IgD-negative memory B cell (primary cell): ENCODE data around the gene BLID. TPM values are rescaled to one million over a fixed set of nuclear protein-coding genes. Genes with fewer than 3 reads are reported as not detected.

Experiments used
- H3K27ac Mint-ChIP-seq, 3 donors: one replicate each; pipeline ENCODE4 v1.8.0; 2020 to 2022; ENCODE audit warnings: mild to moderate bottlenecking in 3 of 3, mixed read lengths in 3 of 3, moderate library complexity in 1 of 3
- H3K27me3 Mint-ChIP-seq: one replicate; pipeline ENCODE4 v1.8.0; 2021; ENCODE audit warnings: mixed read lengths
- H3K36me3 Mint-ChIP-seq: one replicate; pipeline ENCODE4 v1.8.0; 2020; ENCODE audit warnings: mild to moderate bottlenecking, mixed read lengths
- H3K4me1 Mint-ChIP-seq, 3 donors: one replicate each; pipeline ENCODE4 v1.8.0; 2020 to 2022; ENCODE audit warnings: mixed read lengths in 3 of 3, mild to moderate bottlenecking in 1 of 3
- H3K4me3 Mint-ChIP-seq, 4 donors: one replicate each; pipeline ENCODE4 v1.8.0; 2020 to 2022; ENCODE audit warnings: mild to moderate bottlenecking in 4 of 4, mixed read lengths in 4 of 4, moderate library complexity in 3 of 4
- H3K9me3 Mint-ChIP-seq, 3 donors: one replicate each; pipeline ENCODE4 v1.8.0; 2020 to 2021; ENCODE audit warnings: mixed read lengths in 3 of 3, mild to moderate bottlenecking in 1 of 3
- polyA plus RNA-seq: library from polyadenylated mRNA; unstranded; fragments of 300-500 nt; fragmentation: Illumina TruSeq; gene quantifications from one replicate; pipeline ENCODE4 v1.2.3, GENCODE V29; 2021

The BLID gene
- polyA plus RNA-seq, 1 donor from 2014 or later, result not detected

- Mint-ChIP-seq H3K4me1 (no peaks in the 10 kb centered on the region), H3K9me3 (no peaks in the 10 kb centered on the region), H3K27ac (no peak overlapping the region), H3K4me3 (no peak overlapping the region), H3K27me3 (peaks cover 10% of the 10 kb centered on the region), H3K36me3 (no peaks in the 10 kb centered on the region)
These were observed 22.2 kb downstream of the BLID start for GRCh38 chr11:122093731-122094275.

GRCh38 chr11:122091835-122092234 lies 24.2 kb downstream of the BLID start:
- no peak overlapping the region for H3K27ac Mint-ChIP-seq
- peaks cover 0 to 2% (median 0%) of the 10 kb centered on the region in 3 donors for H3K4me1 Mint-ChIP-seq
- H3K9me3 Mint-ChIP-seq, result peaks cover 0 to 2% (median 0%) of the 10 kb centered on the region in 3 donors

DNA sequence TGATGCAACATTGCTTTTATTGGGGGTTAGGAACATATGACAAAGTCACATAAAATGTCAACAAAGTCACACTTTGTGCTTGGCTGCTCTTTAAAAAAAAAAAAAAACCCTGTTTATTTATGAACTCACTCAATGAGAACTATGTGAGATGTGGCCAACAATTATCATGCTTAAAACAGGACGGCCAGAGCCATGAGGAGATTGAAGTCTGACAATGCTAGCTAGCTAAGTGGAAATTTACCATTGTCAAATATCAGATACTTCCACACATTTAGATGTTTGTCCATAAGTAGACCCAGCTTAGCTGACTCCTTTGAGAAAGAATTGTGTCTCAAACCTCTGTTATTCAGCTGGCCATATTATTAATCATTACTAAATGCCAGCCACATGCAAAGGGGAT lies 26.9 kb downstream of the BLID start:
- Mint-ChIP-seq H3K9me3 (peaks cover 0 to 5% (median 0%) of the 10 kb centered on the region in 3 donors), H3K27ac (no peak overlapping the region), H3K4me3 (no peak overlapping the region), H3K36me3 (no peaks in the 10 kb centered on the region), H3K4me1 (peaks cover 0 to 2% (median 0%) of the 10 kb centered on the region in 3 donors), H3K27me3 (peaks cover 1% of the 10 kb centered on the region)

More at GRCh38 chr11:122091835-122092234, 24.2 kb downstream of the BLID start:
- Mint-ChIP-seq H3K27me3 (peaks cover 1% of the 10 kb centered on the region), H3K4me3 (no peak overlapping the region), H3K36me3 (no peaks in the 10 kb centered on the region)

DNA sequence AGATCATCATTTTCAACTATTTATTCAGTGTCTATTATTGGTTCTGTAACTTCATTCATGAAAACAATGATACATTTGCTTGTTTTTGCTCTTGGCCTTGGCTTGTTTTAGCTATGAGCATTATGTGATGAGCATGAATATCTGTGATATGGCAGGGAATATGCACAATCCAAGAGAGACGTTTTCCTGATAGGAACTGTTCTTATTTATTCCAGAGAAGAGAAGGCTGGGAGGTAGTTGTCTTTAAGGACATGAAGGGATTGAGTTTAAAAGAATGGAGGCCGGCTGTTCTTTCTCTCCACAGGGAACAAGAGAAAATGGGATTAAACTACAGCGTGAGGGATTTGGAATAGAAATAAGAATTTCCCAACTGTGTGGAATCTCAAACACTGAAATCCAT lies 30.3 kb downstream of the BLID start:
- Mint-ChIP-seq H3K27ac (no peak overlapping the region), H3K4me3 (no peak overlapping the region), H3K4me1 (peaks cover 0 to 2% (median 0%) of the 10 kb centered on the region in 3 donors), H3K27me3 (peaks cover 1% of the 10 kb centered on the region), H3K36me3 (no peaks in the 10 kb centered on the region), H3K9me3 (peaks cover 0 to 7% (median 4%) of the 10 kb centered on the region in 3 donors)

GRCh38 chr11:122085264-122085663 lies 30.8 kb downstream of the BLID start:
- Mint-ChIP-seq H3K9me3 (peaks cover 0 to 7% (median 4%) of the 10 kb centered on the region in 3 donors), H3K27ac (no peak overlapping the region)

GRCh38 chr11:122082205-122082604 lies 33.8 kb downstream of the BLID start:
- H3K36me3 Mint-ChIP-seq, result no peaks in the 10 kb centered on the region
- H3K9me3 Mint-ChIP-seq, result peaks cover 0 to 5% (median 4%) of the 10 kb centered on the region in 3 donors
- H3K27ac Mint-ChIP-seq, result no peak overlapping the region
- H3K4me1 Mint-ChIP-seq, result no peaks in the 10 kb centered on the region
- no peak overlapping the region for H3K4me3 Mint-ChIP-seq
- H3K27me3 Mint-ChIP-seq, result no peaks in the 10 kb centered on the region

More at GRCh38 chr11:122085264-122085663, 30.8 kb downstream of the BLID start:
- Mint-ChIP-seq H3K36me3 (no peaks in the 10 kb centered on the region), H3K27me3 (peaks cover 1% of the 10 kb centered on the region), H3K4me1 (peaks cover 0 to 2% (median 0%) of the 10 kb centered on the region in 3 donors), H3K4me3 (no peak overlapping the region)

- Mint-ChIP-seq H3K4me3 (no peak overlapping the region), H3K27me3 (no peaks in the 10 kb centered on the region)
These were observed 34.9 kb downstream of the BLID start for GRCh38 chr11:122081073-122081472.

GRCh38 chr11:122077459-122077858 lies 38.6 kb downstream of the BLID start:
- Mint-ChIP-seq H3K27me3 (no peaks in the 10 kb centered on the region), H3K36me3 (no peaks in the 10 kb centered on the region), H3K4me1 (no peaks in the 10 kb centered on the region), H3K9me3 (no peaks in the 10 kb centered on the region), H3K27ac (no peak overlapping the region), H3K4me3 (no peak overlapping the region)

More at GRCh38 chr11:122081073-122081472, 34.9 kb downstream of the BLID start:
- H3K4me1 Mint-ChIP-seq, result no peaks in the 10 kb centered on the region
- H3K36me3 Mint-ChIP-seq, result no peaks in the 10 kb centered on the region
- peaks cover 0 to 5% (median 4%) of the 10 kb centered on the region in 3 donors for H3K9me3 Mint-ChIP-seq
- no peak overlapping the region for H3K27ac Mint-ChIP-seq

GRCh38 chr11:122076512-122077120 lies 39.4 kb downstream of the BLID start:
- Mint-ChIP-seq H3K4me1 (no peaks in the 10 kb centered on the region), H3K27ac (no peak overlapping the region)

GRCh38 chr11:122075016-122075415 lies 41.0 kb downstream of the BLID start:
- H3K36me3 Mint-ChIP-seq, result no peaks in the 10 kb centered on the region
- no peak overlapping the region for H3K27ac Mint-ChIP-seq
- no peak overlapping the region for H3K4me3 Mint-ChIP-seq
- H3K9me3 Mint-ChIP-seq, result no peaks in the 10 kb centered on the region
- H3K27me3 Mint-ChIP-seq, result no peaks in the 10 kb centered on the region
- no peaks in the 10 kb centered on the region for H3K4me1 Mint-ChIP-seq

More at GRCh38 chr11:122076512-122077120, 39.4 kb downstream of the BLID start:
- Mint-ChIP-seq H3K9me3 (no peaks in the 10 kb centered on the region), H3K36me3 (no peaks in the 10 kb centered on the region), H3K4me3 (no peak overlapping the region), H3K27me3 (no peaks in the 10 kb centered on the region)

DNA sequence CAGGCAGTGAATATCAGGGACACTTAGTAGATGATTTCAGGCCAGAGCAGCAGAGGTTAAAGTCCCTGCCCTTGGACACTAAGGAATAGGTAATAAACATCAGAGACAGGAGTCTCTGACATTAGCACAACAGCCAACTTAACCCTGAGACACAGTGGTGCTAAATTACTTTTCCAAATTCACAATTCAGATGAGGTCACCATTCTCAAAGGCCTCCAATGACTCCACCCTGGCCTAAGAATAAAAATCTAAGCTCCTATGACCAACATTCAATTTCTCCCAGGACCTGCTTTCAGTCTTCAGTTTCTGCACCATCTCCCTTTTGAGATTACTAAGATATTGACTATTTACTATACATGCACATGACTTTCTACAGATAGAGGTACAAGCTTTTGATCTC lies 42.0 kb downstream of the BLID start:
- Mint-ChIP-seq H3K27me3 (peaks cover 3% of the 10 kb centered on the region), H3K9me3 (no peaks in the 10 kb centered on the region), H3K36me3 (no peaks in the 10 kb centered on the region), H3K4me1 (no peaks in the 10 kb centered on the region), H3K4me3 (no peak overlapping the region), H3K27ac (no peak overlapping the region)

GRCh38 chr11:122071709-122072202 lies 44.3 kb downstream of the BLID start:
- no peak overlapping the region for H3K27ac Mint-ChIP-seq
- H3K27me3 Mint-ChIP-seq, result peaks cover 5% of the 10 kb centered on the region
- H3K4me1 Mint-ChIP-seq, result no peaks in the 10 kb centered on the region
- H3K9me3 Mint-ChIP-seq, result no peaks in the 10 kb centered on the region
- no peak overlapping the region for H3K4me3 Mint-ChIP-seq
- no peaks in the 10 kb centered on the region for H3K36me3 Mint-ChIP-seq

DNA sequence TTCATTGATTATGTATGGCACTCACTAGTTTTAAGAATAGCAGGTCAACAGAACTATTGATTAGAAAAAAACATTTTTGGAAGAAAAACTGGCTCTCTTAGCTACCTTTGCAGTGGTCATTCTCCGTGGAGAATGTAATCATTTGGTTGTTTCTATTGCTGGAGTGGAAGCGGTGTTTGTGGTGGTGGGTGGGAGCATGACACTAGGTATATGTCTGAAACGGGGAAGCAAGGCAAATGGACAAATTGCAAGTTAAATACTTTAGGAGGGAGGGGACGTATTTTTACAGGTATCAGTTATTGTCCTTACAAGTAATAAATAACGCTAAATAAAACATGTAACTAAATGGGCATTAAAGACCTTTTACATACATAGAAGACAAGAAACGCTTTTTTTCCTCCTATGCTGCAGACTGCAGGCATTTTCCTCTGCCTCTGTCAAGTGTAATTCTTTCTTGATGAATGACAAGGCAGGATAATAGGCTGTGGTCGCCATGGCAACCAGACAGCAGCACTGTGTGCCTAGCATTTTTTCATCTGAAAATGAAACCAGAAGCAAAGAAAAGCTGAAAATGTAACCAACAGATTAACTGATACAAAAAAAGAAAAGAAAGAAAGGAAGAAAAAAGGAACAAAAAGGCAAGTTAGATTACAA lies 46.2 kb downstream of the BLID start:
- H3K27me3 Mint-ChIP-seq, result peaks cover 5% of the 10 kb centered on the region
- H3K36me3 Mint-ChIP-seq, result no peaks in the 10 kb centered on the region
- H3K4me1 Mint-ChIP-seq, result no peaks in the 10 kb centered on the region
- no peak overlapping the region for H3K27ac Mint-ChIP-seq
- H3K9me3 Mint-ChIP-seq, result no peaks in the 10 kb centered on the region
- H3K4me3 Mint-ChIP-seq, result no peak overlapping the region

- H3K36me3 Mint-ChIP-seq, result no peaks in the 10 kb centered on the region
- H3K4me1 Mint-ChIP-seq, result no peaks in the 10 kb centered on the region
- H3K9me3 Mint-ChIP-seq, result no peaks in the 10 kb centered on the region
- peaks cover 5% of the 10 kb centered on the region for H3K27me3 Mint-ChIP-seq
- H3K4me3 Mint-ChIP-seq, result no peak overlapping the region
- no peak overlapping the region for H3K27ac Mint-ChIP-seq
These were observed 47.2 kb downstream of the BLID start for GRCh38 chr11:122068837-122069236.

- H3K4me1 Mint-ChIP-seq, result no peaks in the 10 kb centered on the region
- H3K9me3 Mint-ChIP-seq, result no peaks in the 10 kb centered on the region
- no peaks in the 10 kb centered on the region for H3K36me3 Mint-ChIP-seq
- no peak overlapping the region for H3K27ac Mint-ChIP-seq
- peaks cover 5% of the 10 kb centered on the region for H3K27me3 Mint-ChIP-seq
- H3K4me3 Mint-ChIP-seq, result no peak overlapping the region
These were observed 47.9 kb downstream of the BLID start for GRCh38 chr11:122068141-122068540.
